SK-N-SH (cell line): ENCODE data around the gene SREK1IP1. TPM values are rescaled to one million over a fixed set of nuclear protein-coding genes. Genes with fewer than 3 reads are reported as not detected.

Experiments
- CTCF ChIA-PET: fragments of 300-600, 350-600 bp; formaldehyde crosslinking; extraction: SDS; loops from one replicate; lab custom pipeline; 2021; lab: Yijun Ruan, JAX
- POLR2A ChIA-PET: fragments of 350-600 bp; sonication (Branson Sonifier 250); formaldehyde crosslinking; extraction: SDS; loops from one replicate; lab custom pipeline; 2020; ENCODE audit warnings: antibody characterized with exemption, inconsistent platforms; lab: Yijun Ruan, JAX
- DNase-seq: peaks from one replicate; pipeline ENCODE4 v3.0.0; 2012
- H2AFZ ChIP-seq: fragments of 200-600 bp; sonication (generic); 2 replicates; pipeline ENCODE4 v1.8.1; 2016; ENCODE audit warnings: antibody characterized with exemption, mild to moderate bottlenecking, low read depth
- H3F3A ChIP-seq: fragments of 200-600 bp; sonication (generic); replicated peaks from 2 replicates; pipeline ENCODE3; 2016; ENCODE audit warnings: antibody characterized with exemption, mild to moderate bottlenecking; ENCODE audit not compliant: insufficient read depth
- H3K27ac ChIP-seq, 2 experiments: fragments of 200-500 bp in 1 of 2; fragments of 200-600 bp in 1 of 2; sonication (Bioruptor generic) in 1 of 2; sonication (generic), shearing (Covaris generic) in 1 of 2; 2 replicates each; pipeline versions ENCODE4 v1.5.1 to v1.6.1; 2014 to 2016; ENCODE audit warnings: low read depth in 2 of 2, inconsistent platforms in 1 of 2, low read length in 1 of 2, mild to moderate bottlenecking in 1 of 2, mixed read lengths in 1 of 2
- H3K27me3 ChIP-seq: fragments of 200-600 bp; sonication (generic), shearing (Covaris generic); 2 replicates; pipeline ENCODE4 v1.6.1; 2016; ENCODE audit warnings: mixed run types; ENCODE audit not compliant: insufficient read depth
- H3K36me3 ChIP-seq, 2 experiments: fragments of 200-500 bp in 1 of 2; fragments of 200-600 bp in 1 of 2; sonication (Bioruptor generic) in 1 of 2; sonication (generic) in 1 of 2; replicated peaks in 1 of 2; 2 replicates each; pipeline versions ENCODE3 to v1.5.1; 2014 to 2016; ENCODE audit warnings: low read length in 1 of 2, mild to moderate bottlenecking in 1 of 2; ENCODE audit not compliant: insufficient read depth in 2 of 2, control insufficient read depth in 1 of 2
- H3K4me1 ChIP-seq, 2 experiments: fragments of 200-500 bp in 1 of 2; fragments of 200-600 bp in 1 of 2; sonication (Bioruptor generic) in 1 of 2; sonication (generic), shearing (Covaris generic) in 1 of 2; 2 replicates each; pipeline versions ENCODE4 v1.5.1 to v1.6.1; 2014 to 2016; ENCODE audit warnings: low read depth in 1 of 2, low read length in 1 of 2, mixed run types in 1 of 2; ENCODE audit not compliant: insufficient read depth in 2 of 2, control insufficient read depth in 1 of 2
- H3K4me2 ChIP-seq: fragments of 200-600 bp; sonication (generic), shearing (Covaris generic); 2 replicates; pipeline ENCODE4 v1.6.1; 2017; ENCODE audit warnings: mixed run types
- H3K4me3 ChIP-seq, 2 experiments: fragments of 200-500 bp in 1 of 2; fragments of 200-600 bp in 1 of 2; sonication (Bioruptor generic) in 1 of 2; sonication (generic), shearing (Covaris generic) in 1 of 2; 2 replicates each; pipeline versions ENCODE4 v1.5.1 to v1.8.1; 2014 to 2016; ENCODE audit warnings: low read depth in 2 of 2, inconsistent platforms in 1 of 2, low read length in 1 of 2, mild to moderate bottlenecking in 1 of 2, mixed read lengths in 1 of 2, moderate library complexity in 1 of 2
- H3K79me2 ChIP-seq: fragments of 200-600 bp; sonication (generic); 2 replicates; pipeline ENCODE4 v1.8.1; 2017; ENCODE audit warnings: mild to moderate bottlenecking; ENCODE audit not compliant: insufficient read depth
- H3K9ac ChIP-seq: fragments of 200-600 bp; sonication (generic); 2 replicates; pipeline ENCODE4 v1.6.1; 2017; ENCODE audit warnings: mixed run types
- H3K9me2 ChIP-seq: fragments of 200-600 bp; sonication (generic); 2 replicates; pipeline ENCODE4 v1.6.1; 2017; ENCODE audit warnings: mixed run types
- H3K9me3 ChIP-seq: fragments of 200-600 bp; sonication (generic); 2 replicates; pipeline ENCODE4 v1.6.1; 2017; ENCODE audit warnings: mixed run types, mild to moderate bottlenecking, moderate library complexity
- H4K20me1 ChIP-seq: fragments of 200-600 bp; sonication (generic); 2 replicates; pipeline ENCODE4 v1.6.1; 2017; ENCODE audit warnings: mild to moderate bottlenecking, mixed run types; ENCODE audit not compliant: insufficient read depth
- CHD2 ChIP-seq: fragments of 150-350 bp; IDR thresholded peaks from 2 replicates; pipeline ENCODE4 v1.6.1; 2018; ENCODE audit warnings: low read length; ENCODE audit not compliant: partially characterized antibody
- ELF1 ChIP-seq: IDR thresholded peaks from 2 replicates; pipeline ENCODE4 v1.4.0; 2012
- EP300 ChIP-seq, 2 experiments: IDR thresholded peaks; 2 replicates each; pipeline versions ENCODE4 v1.4.0 to v1.6.1; 2012; ENCODE audit warnings: borderline replicate concordance in 1 of 2, low read depth in 1 of 2, low read length in 1 of 2
- EZH2phosphoT487 ChIP-seq: fragments of 200-600 bp; sonication (generic); IDR thresholded peaks from 2 replicates; pipeline ENCODE4 v1.6.1; 2017; ENCODE audit warnings: low read depth, mixed run types, mild to moderate bottlenecking, antibody characterized with exemption, moderate library complexity, borderline replicate concordance
- FOSL2 ChIP-seq: IDR thresholded peaks from 2 replicates; pipeline ENCODE4 v1.4.0; 2012; ENCODE audit warnings: low read depth, mild to moderate bottlenecking, moderate library complexity, borderline replicate concordance
- FOXM1 ChIP-seq: IDR thresholded peaks from 2 replicates; pipeline ENCODE4 v1.4.0; 2012; ENCODE audit warnings: low read depth, mild to moderate bottlenecking
- GATA2 ChIP-seq: sonication (generic); formaldehyde crosslinking; IDR thresholded peaks from 2 replicates; pipeline ENCODE4 v1.5.0; 2020; ENCODE audit warnings: mild to moderate bottlenecking, missing genetic modification reagents
- JUND ChIP-seq: IDR thresholded peaks from 2 replicates; pipeline ENCODE4 v1.4.0; 2012
- MEF2A ChIP-seq: IDR thresholded peaks from 2 replicates; pipeline ENCODE4 v1.4.0; 2012; ENCODE audit warnings: low read depth, borderline replicate concordance
- RXRA ChIP-seq: IDR thresholded peaks from 2 replicates; pipeline ENCODE4 v1.4.0; 2012; ENCODE audit warnings: low read depth, mild to moderate bottlenecking, borderline replicate concordance
- SMC3 ChIP-seq: IDR thresholded peaks from 2 replicates; pipeline ENCODE4 v1.6.1; 2012; ENCODE audit warnings: low read depth, low read length, improper control_type of control experiment
- TEAD4 ChIP-seq: IDR thresholded peaks from 2 replicates; pipeline ENCODE4 v1.4.0; 2012; ENCODE audit warnings: mild to moderate bottlenecking, borderline replicate concordance; ENCODE audit not compliant: insufficient read depth
- YY1 ChIP-seq: IDR thresholded peaks from 2 replicates; pipeline ENCODE4 v1.4.0; 2012; ENCODE audit warnings: low read depth, mild to moderate bottlenecking
- WGBS: methylation state at CpG from one replicate; pipeline ENCODE4 v1.1.6; 2017; ENCODE audit warnings: low lambda C conversion rate; 5-methylcytosine and 5-hydroxymethylcytosine counted together
- polyA plus RNA-seq, 3 experiments: library from polyadenylated mRNA; depleted of rRNA; stranded (reverse); fragments of >200 nt; gene quantifications; 2 replicates each; pipeline ENCODE4 v1.2.3, GENCODE V29; 2012
- TF ChIP-seq, protein P1 (sequence below): IDR thresholded peaks from 2 replicates; pipeline ENCODE4 v1.4.0; 2012; ENCODE audit warnings: low read depth
- TF ChIP-seq, protein P2 (sequence below): fragments of 200-600 bp; sonication (generic); IDR thresholded peaks from 2 replicates; pipeline ENCODE4 v1.6.1; 2017; ENCODE audit warnings: antibody characterized with exemption, mild to moderate bottlenecking, moderate library complexity
- TF ChIP-seq, protein P3 (sequence below): IDR thresholded peaks from 2 replicates; pipeline ENCODE4 v1.6.1; 2012; ENCODE audit warnings: mild to moderate bottlenecking, low read depth, low read length, moderate library complexity
- TF ChIP-seq, protein P4 (sequence below): IDR thresholded peaks from 2 replicates; pipeline ENCODE4 v1.4.0; 2012; ENCODE audit warnings: low read depth, borderline replicate concordance

Gene SREK1IP1
- polyA plus RNA-seq, 1 of the 3 experiments (the other 2 are of a cell fraction) = 1.2 TPM

DNA sequence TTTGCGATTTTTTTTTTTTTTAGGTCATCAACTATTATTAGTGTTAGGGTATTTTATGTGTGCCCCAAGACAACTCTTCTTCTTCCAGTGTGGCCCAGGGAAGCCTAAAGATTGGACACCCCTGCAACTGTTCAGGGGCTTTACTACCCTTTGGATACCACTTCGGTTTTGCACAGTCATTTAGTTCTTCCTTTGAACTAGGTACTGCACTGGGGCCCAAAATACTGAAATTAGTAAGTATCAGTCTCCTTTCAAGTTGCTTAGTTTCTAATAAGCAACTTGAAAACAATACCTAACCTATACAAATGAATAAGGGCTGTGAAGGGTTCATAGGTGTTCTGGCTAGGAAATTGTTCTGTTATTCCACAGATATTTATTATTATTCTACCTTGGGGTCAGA lies 45.6 kb upstream of the SREK1IP1 start:
- Histone ChIP-seq H3K4me2 (no peak overlapping the region), H3K27me3 (no peaks in the 10 kb centered on the region), H2AFZ (no peak overlapping the region), H3K9me3 (peaks cover 8% of the 10 kb centered on the region; the same call in 1 of the 2 replicates), H3F3A (peaks cover 12% of the 10 kb centered on the region), H3K27ac (no peak overlapping the region), H3K9me2 (no peaks in the 10 kb centered on the region), H3K9ac (no peak overlapping the region), H3K4me3 (no peak overlapping the region), H3K4me1 (peaks cover 0 to 17% of the 10 kb centered on the region in 2 experiments; a peak in 2 of 4 replicates), H3K36me3 (peaks cover 12 to 13% of the 10 kb centered on the region in 2 experiments), H4K20me1 (no peaks in the 10 kb centered on the region), H3K79me2 (no peaks in the 10 kb centered on the region)
- CTCF ChIA-PET = interaction anchor here (1.2 to 1.4 kb wide), 2 partner anchors 24 to 669 kb away, joined by 4 to 6 read pairs; no protein-coding TSS in a partner anchor
- POLR2A ChIA-PET = no interaction called here
- TF ChIP-seq, protein P1, sequence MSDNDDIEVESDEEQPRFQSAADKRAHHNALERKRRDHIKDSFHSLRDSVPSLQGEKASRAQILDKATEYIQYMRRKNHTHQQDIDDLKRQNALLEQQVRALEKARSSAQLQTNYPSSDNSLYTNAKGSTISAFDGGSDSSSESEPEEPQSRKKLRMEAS = no peak
- no peak for TF ChIP-seq GATA2 (CRISPR knock-in tag)
- no peak for TF ChIP-seq RXRA
- TF ChIP-seq FOSL2 = no peak
- TF ChIP-seq ELF1 = no peak
- TF ChIP-seq, protein P2, sequence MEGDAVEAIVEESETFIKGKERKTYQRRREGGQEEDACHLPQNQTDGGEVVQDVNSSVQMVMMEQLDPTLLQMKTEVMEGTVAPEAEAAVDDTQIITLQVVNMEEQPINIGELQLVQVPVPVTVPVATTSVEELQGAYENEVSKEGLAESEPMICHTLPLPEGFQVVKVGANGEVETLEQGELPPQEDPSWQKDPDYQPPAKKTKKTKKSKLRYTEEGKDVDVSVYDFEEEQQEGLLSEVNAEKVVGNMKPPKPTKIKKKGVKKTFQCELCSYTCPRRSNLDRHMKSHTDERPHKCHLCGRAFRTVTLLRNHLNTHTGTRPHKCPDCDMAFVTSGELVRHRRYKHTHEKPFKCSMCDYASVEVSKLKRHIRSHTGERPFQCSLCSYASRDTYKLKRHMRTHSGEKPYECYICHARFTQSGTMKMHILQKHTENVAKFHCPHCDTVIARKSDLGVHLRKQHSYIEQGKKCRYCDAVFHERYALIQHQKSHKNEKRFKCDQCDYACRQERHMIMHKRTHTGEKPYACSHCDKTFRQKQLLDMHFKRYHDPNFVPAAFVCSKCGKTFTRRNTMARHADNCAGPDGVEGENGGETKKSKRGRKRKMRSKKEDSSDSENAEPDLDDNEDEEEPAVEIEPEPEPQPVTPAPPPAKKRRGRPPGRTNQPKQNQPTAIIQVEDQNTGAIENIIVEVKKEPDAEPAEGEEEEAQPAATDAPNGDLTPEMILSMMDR = no peak
- TF ChIP-seq MEF2A = no peak
- no peak for TF ChIP-seq YY1
- no peak for TF ChIP-seq EZH2phosphoT487
- TF ChIP-seq, protein P3, sequence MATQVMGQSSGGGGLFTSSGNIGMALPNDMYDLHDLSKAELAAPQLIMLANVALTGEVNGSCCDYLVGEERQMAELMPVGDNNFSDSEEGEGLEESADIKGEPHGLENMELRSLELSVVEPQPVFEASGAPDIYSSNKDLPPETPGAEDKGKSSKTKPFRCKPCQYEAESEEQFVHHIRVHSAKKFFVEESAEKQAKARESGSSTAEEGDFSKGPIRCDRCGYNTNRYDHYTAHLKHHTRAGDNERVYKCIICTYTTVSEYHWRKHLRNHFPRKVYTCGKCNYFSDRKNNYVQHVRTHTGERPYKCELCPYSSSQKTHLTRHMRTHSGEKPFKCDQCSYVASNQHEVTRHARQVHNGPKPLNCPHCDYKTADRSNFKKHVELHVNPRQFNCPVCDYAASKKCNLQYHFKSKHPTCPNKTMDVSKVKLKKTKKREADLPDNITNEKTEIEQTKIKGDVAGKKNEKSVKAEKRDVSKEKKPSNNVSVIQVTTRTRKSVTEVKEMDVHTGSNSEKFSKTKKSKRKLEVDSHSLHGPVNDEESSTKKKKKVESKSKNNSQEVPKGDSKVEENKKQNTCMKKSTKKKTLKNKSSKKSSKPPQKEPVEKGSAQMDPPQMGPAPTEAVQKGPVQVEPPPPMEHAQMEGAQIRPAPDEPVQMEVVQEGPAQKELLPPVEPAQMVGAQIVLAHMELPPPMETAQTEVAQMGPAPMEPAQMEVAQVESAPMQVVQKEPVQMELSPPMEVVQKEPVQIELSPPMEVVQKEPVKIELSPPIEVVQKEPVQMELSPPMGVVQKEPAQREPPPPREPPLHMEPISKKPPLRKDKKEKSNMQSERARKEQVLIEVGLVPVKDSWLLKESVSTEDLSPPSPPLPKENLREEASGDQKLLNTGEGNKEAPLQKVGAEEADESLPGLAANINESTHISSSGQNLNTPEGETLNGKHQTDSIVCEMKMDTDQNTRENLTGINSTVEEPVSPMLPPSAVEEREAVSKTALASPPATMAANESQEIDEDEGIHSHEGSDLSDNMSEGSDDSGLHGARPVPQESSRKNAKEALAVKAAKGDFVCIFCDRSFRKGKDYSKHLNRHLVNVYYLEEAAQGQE = no peak
- no peak for TF ChIP-seq SMC3
- TF ChIP-seq, protein P4, sequence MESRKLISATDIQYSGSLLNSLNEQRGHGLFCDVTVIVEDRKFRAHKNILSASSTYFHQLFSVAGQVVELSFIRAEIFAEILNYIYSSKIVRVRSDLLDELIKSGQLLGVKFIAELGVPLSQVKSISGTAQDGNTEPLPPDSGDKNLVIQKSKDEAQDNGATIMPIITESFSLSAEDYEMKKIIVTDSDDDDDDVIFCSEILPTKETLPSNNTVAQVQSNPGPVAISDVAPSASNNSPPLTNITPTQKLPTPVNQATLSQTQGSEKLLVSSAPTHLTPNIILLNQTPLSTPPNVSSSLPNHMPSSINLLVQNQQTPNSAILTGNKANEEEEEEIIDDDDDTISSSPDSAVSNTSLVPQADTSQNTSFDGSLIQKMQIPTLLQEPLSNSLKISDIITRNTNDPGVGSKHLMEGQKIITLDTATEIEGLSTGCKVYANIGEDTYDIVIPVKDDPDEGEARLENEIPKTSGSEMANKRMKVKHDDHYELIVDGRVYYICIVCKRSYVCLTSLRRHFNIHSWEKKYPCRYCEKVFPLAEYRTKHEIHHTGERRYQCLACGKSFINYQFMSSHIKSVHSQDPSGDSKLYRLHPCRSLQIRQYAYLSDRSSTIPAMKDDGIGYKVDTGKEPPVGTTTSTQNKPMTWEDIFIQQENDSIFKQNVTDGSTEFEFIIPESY = no peak
- TF ChIP-seq EP300 (IDR thresholded peaks at IDR 0.05; ENCODE audit: borderline replicate concordance in 1 of 2, low read depth in 1 of 2, low read length in 1 of 2) = no peak
- TF ChIP-seq TEAD4 = no peak
- no peak for TF ChIP-seq CHD2
- TF ChIP-seq FOXM1 = no peak
- TF ChIP-seq JUND = no peak
- no peak for DNase-seq
- WGBS = 88% methylated on average over 2 of the region's 2 CpGs
